HepG2 (cell line): ENCODE data around the gene DLG2. TPM values are rescaled to one million over a fixed set of nuclear protein-coding genes. Genes with fewer than 3 reads are reported as not detected.

Experiments used
- ATAC-seq: fragments of 200-7000 bp; cut with Tn5 transposase; 3 replicates; pipeline ENCODE4 v1.9.1; 2020; ENCODE audit warnings: mild to moderate bottlenecking, moderate library complexity
- BruUV-seq: library from RNA; stranded (reverse); fragments of 400-500 nt; replicated peaks from 2 replicates; lab custom pipeline; 2021; lab: Mats Ljungman, UMichigan
- CTCF ChIA-PET: fragments of 300-600 bp; formaldehyde crosslinking; extraction: SDS; loops from one replicate; lab custom pipeline; 2021; ENCODE audit warnings: low total read pairs, inconsistent platforms, low intra/inter-chr PET ratio; lab: Yijun Ruan, JAX
- POLR2A ChIA-PET: fragments of 350-600 bp; sonication (Branson Sonifier 250); formaldehyde crosslinking; loops from one replicate; lab custom pipeline; 2020; ENCODE audit warnings: antibody characterized with exemption, inconsistent platforms; lab: Yijun Ruan, JAX
- DNase-seq: peaks from one replicate; pipeline ENCODE4 v3.0.0-alpha.2; 2015; ENCODE audit warnings: low spot score
- FAIRE-seq: peaks from 3 replicates; lab custom pipeline; 2011; peaks lifted over from hg19 to GRCh38; lab: Jason Lieb, UNC
- H2AFZ ChIP-seq: one replicate; pipeline ENCODE4 v1.6.1; 2011; ENCODE audit warnings: low read length, inconsistent platforms
- H3K27ac ChIP-seq: fragments of 300-600 bp; 3 replicates; pipeline ENCODE4 v1.8.0; 2011; ENCODE audit warnings: mixed run types, mild to moderate bottlenecking, mixed read lengths, low read length, inconsistent platforms; ENCODE audit not compliant: insufficient read depth; ENCODE audit errors: extremely low read length
- H3K27me3 ChIP-seq, 2 experiments: fragments of 200-600 bp in 1 of 2; 2 replicates in 1 of 2; 3 replicates in 1 of 2; pipeline versions ENCODE4 v1.6.0 to v1.8.0; 2011; ENCODE audit warnings: low read length in 2 of 2, mild to moderate bottlenecking in 2 of 2, moderate library complexity in 2 of 2, inconsistent platforms in 1 of 2; ENCODE audit not compliant: insufficient read depth in 2 of 2, control insufficient read depth in 1 of 2
- H3K36me3 ChIP-seq, 2 experiments: fragments of 200-600 bp in 1 of 2; replicated peaks in 1 of 2; 2 replicates in 1 of 2; 3 replicates in 1 of 2; pipeline versions ENCODE4 v1.5.1 to v1.8.0; 2011; ENCODE audit warnings: low read length in 2 of 2, inconsistent platforms in 1 of 2; ENCODE audit not compliant: insufficient read depth in 2 of 2, control insufficient read depth in 1 of 2
- H3K4me1 ChIP-seq: 2 replicates; pipeline ENCODE4 v1.5.1; 2012; ENCODE audit warnings: low read length, inconsistent platforms; ENCODE audit not compliant: insufficient read depth
- H3K4me2 ChIP-seq: 2 replicates; pipeline ENCODE4 v1.6.0; 2011; ENCODE audit warnings: low read depth, low read length, inconsistent platforms
- H3K4me3 ChIP-seq, 3 experiments: fragments of 200-600 bp in 1 of 3; sonication (generic), shearing (Covaris generic) in 1 of 3; replicated peaks in 1 of 3; 2 replicates each; pipeline ENCODE4 v1.5.1; 2011 to 2016; ENCODE audit warnings: low read length in 3 of 3, inconsistent platforms in 2 of 3, low read depth in 2 of 3, mild to moderate bottlenecking in 2 of 3, control low read depth in 1 of 3, mixed read lengths in 1 of 3; ENCODE audit not compliant: insufficient read depth in 1 of 3
- H3K79me2 ChIP-seq: one replicate; pipeline ENCODE4 v1.6.1; 2011; ENCODE audit warnings: low read length, inconsistent platforms; ENCODE audit not compliant: insufficient read depth
- H3K9ac ChIP-seq: 2 replicates; pipeline ENCODE4 v1.6.0; 2011; ENCODE audit warnings: mild to moderate bottlenecking, low read depth, low read length, inconsistent platforms; ENCODE audit not compliant: insufficient read depth
- H3K9me3 ChIP-seq: 2 replicates; pipeline ENCODE4 v1.5.1; 2012; ENCODE audit warnings: mild to moderate bottlenecking, low read length
- H4K20me1 ChIP-seq: 2 replicates; pipeline ENCODE4 v1.6.0; 2011; ENCODE audit warnings: inconsistent platforms, mild to moderate bottlenecking, low read length, moderate library complexity; ENCODE audit not compliant: insufficient read depth
- KDM2A ChIP-seq: sonication (generic); formaldehyde crosslinking; IDR thresholded peaks from 2 replicates; pipeline ENCODE4 v1.4.0; 2020; ENCODE audit warnings: low read depth, missing genetic modification reagents, borderline replicate concordance
- NFRKB ChIP-seq: fragments of 450-650 bp; IDR thresholded peaks from 2 replicates; pipeline ENCODE4 v1.6.1; 2017
- ZNF572 ChIP-seq: sonication (generic); formaldehyde crosslinking; IDR thresholded peaks from 2 replicates; pipeline ENCODE4 v1.5.1; 2020; ENCODE audit warnings: mild to moderate bottlenecking, missing genetic modification reagents
- ZNF816 ChIP-seq: sonication (generic); formaldehyde crosslinking; IDR thresholded peaks from 2 replicates; pipeline ENCODE4 v1.8.0; 2022; ENCODE audit warnings: missing genetic modification reagents, mild to moderate bottlenecking, borderline replicate concordance
- WGBS: methylation state at CpG from one replicate; pipeline ENCODE4 v1.1.6; 2017; ENCODE audit warnings: low lambda C conversion rate; 5-methylcytosine and 5-hydroxymethylcytosine counted together
- in situ Hi-C: cut with HindIII; loops from 2 replicates; pipeline ENCODE4 v1.10.0; 2017; ENCODE audit warnings: low pct_unique_long_range_greater_than_20kb; ENCODE audit not compliant: extremely low pct_ligation_motif_present
- intact Hi-C: fragments of 100-400 bp; cut with micrococcal nuclease; formaldehyde crosslinking; loops from one replicate; pipeline ENCODE4 v1.10.0; 2022; ENCODE audit not compliant: unreplicated experiment
- polyA plus RNA-seq, 8 experiments: library from polyadenylated mRNA; depleted of rRNA in 3 of 8; stranded (reverse) in 7 of 8; unstranded in 1 of 8; fragments of >200 nt; fragmentation: Illumina TruSeq in 4 of 8; extraction: Trizol in 4 of 8; gene quantifications; 2 replicates each; pipeline versions ENCODE4 v1.2.1 to v1.2.3, GENCODE V29; 2011 to 2016; ENCODE audit warnings: low read depth in 4 of 8, missing spikeins in 1 of 8, mixed read lengths in 1 of 8; ENCODE audit not compliant: insufficient read depth in 1 of 8
- total RNA-seq, 5 experiments: library from RNA; depleted of rRNA; stranded (reverse); fragments of >200 nt; fragmentation: Illumina TruSeq; extraction: Trizol; gene quantifications; 2 replicates each; pipeline ENCODE4 v1.2.3, GENCODE V29; 2016; ENCODE audit warnings: low read depth in 1 of 5
- TF ChIP-seq, protein P1 (sequence below): sonication (generic); formaldehyde crosslinking; IDR thresholded peaks from 2 replicates; pipeline ENCODE4 v1.9.0; 2021; ENCODE audit warnings: missing genetic modification reagents, borderline replicate concordance
- TF ChIP-seq, protein P2 (sequence below): sonication (generic); formaldehyde crosslinking; IDR thresholded peaks from 2 replicates; pipeline ENCODE4 v1.4.0; 2020; ENCODE audit warnings: low read depth, mild to moderate bottlenecking, missing genetic modification reagents
- TF ChIP-seq, protein P3 (sequence below): sonication (generic); formaldehyde crosslinking; IDR thresholded peaks from 2 replicates; pipeline ENCODE4 v1.5.0; 2020; ENCODE audit warnings: mild to moderate bottlenecking, missing genetic modification reagents, borderline replicate concordance
- TF ChIP-seq, protein P4 (sequence below): sonication (generic); formaldehyde crosslinking; IDR thresholded peaks from 2 replicates; pipeline ENCODE4 v1.4.0; 2020; ENCODE audit warnings: missing genetic modification reagents
- TF ChIP-seq, protein P5 (sequence below): sonication (generic); formaldehyde crosslinking; IDR thresholded peaks from 2 replicates; pipeline ENCODE4 v1.5.0; 2020; ENCODE audit warnings: missing genetic modification reagents

The DLG2 gene
- total and polyA plus RNA-seq, 2 of the 13 experiments (the other 11 are each of a cell fraction or from before 2014, with no cell fraction given), result 0.46 to 1.0 TPM

DNA sequence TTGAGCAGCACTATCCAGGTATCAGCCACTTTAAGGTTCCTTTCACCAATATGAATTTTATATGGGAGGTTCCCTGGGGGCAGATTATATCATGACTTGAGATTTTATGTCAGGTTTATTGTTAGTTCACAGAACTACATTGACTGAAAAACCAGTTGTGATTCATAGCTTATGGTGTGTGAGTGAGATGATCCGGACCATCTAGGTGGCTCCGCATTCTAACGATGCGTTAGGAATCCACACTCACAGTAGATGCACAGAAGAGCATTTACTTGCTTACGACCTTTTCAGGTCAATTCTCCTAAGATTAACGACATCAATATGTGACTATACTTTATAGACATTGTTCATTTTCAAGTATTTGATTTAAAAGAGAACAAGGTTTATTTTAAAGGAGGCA is 1356.7 kb downstream of the DLG2 start (continued):
- TF ChIP-seq, protein P1, sequence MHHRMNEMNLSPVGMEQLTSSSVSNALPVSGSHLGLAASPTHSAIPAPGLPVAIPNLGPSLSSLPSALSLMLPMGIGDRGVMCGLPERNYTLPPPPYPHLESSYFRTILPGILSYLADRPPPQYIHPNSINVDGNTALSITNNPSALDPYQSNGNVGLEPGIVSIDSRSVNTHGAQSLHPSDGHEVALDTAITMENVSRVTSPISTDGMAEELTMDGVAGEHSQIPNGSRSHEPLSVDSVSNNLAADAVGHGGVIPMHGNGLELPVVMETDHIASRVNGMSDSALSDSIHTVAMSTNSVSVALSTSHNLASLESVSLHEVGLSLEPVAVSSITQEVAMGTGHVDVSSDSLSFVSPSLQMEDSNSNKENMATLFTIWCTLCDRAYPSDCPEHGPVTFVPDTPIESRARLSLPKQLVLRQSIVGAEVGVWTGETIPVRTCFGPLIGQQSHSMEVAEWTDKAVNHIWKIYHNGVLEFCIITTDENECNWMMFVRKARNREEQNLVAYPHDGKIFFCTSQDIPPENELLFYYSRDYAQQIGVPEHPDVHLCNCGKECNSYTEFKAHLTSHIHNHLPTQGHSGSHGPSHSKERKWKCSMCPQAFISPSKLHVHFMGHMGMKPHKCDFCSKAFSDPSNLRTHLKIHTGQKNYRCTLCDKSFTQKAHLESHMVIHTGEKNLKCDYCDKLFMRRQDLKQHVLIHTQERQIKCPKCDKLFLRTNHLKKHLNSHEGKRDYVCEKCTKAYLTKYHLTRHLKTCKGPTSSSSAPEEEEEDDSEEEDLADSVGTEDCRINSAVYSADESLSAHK, result no peak
- TF ChIP-seq ZNF572 (CRISPR knock-in tag) (no peak), NFRKB (no peak)
- TF ChIP-seq, protein P2, sequence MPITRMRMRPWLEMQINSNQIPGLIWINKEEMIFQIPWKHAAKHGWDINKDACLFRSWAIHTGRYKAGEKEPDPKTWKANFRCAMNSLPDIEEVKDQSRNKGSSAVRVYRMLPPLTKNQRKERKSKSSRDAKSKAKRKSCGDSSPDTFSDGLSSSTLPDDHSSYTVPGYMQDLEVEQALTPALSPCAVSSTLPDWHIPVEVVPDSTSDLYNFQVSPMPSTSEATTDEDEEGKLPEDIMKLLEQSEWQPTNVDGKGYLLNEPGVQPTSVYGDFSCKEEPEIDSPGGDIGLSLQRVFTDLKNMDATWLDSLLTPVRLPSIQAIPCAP (CRISPR knock-in tag), result no peak

DNA sequence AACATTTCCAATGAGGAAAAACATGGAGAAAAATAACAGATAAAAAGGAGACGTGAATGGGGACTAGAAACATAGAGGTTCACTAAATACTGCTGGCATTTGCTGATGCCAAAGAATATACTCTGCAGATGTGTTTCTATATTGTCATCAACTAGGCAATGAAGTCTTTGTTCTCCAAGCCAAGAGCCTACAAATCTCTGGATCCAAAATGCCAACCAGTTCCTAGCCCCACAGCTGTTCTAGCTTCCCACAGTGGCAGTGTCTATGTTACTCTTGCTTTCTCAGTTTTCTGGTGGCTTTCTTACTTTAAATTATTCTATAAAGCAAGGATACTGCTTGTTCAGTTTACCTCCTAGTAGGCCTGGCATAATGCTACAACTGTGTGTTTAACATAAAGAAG is 1363.1 kb downstream of the DLG2 start:
- H3K9ac ChIP-seq, result no peak overlapping the region
- no peaks in the 10 kb centered on the region for H4K20me1 ChIP-seq
- ATAC-seq, result no peak
- in situ Hi-C loops, result loop anchor here (10.0 kb wide), 1 partner anchor 429 kb away; no protein-coding TSS in a partner anchor
- no peaks in the 10 kb centered on the region for H3K4me1 ChIP-seq
- no peak overlapping the region for H2AFZ ChIP-seq
- CTCF ChIA-PET, result no interaction called here
- no peak overlapping the region for H3K27ac ChIP-seq
- H3K79me2 ChIP-seq, result no peaks in the 10 kb centered on the region
- intact Hi-C loops, result no loop called here
- no peak overlapping the region for H3K4me2 ChIP-seq
- 2% methylated on average over 1 of the region's 1 CpG for WGBS
- no TSS peak for BruUV-seq
- no peak overlapping the region for H3K4me3 ChIP-seq
- DNase-seq, result no peak
- POLR2A ChIA-PET, result no interaction called here
- H3K27me3 ChIP-seq, result no peaks in the 10 kb centered on the region
- no peaks in the 10 kb centered on the region for H3K9me3 ChIP-seq
- H3K36me3 ChIP-seq, result no peaks in the 10 kb centered on the region
- FAIRE-seq, result no peak
- TF ChIP-seq ZNF816 (no peak), KDM2A (no peak)
- TF ChIP-seq, protein P3, sequence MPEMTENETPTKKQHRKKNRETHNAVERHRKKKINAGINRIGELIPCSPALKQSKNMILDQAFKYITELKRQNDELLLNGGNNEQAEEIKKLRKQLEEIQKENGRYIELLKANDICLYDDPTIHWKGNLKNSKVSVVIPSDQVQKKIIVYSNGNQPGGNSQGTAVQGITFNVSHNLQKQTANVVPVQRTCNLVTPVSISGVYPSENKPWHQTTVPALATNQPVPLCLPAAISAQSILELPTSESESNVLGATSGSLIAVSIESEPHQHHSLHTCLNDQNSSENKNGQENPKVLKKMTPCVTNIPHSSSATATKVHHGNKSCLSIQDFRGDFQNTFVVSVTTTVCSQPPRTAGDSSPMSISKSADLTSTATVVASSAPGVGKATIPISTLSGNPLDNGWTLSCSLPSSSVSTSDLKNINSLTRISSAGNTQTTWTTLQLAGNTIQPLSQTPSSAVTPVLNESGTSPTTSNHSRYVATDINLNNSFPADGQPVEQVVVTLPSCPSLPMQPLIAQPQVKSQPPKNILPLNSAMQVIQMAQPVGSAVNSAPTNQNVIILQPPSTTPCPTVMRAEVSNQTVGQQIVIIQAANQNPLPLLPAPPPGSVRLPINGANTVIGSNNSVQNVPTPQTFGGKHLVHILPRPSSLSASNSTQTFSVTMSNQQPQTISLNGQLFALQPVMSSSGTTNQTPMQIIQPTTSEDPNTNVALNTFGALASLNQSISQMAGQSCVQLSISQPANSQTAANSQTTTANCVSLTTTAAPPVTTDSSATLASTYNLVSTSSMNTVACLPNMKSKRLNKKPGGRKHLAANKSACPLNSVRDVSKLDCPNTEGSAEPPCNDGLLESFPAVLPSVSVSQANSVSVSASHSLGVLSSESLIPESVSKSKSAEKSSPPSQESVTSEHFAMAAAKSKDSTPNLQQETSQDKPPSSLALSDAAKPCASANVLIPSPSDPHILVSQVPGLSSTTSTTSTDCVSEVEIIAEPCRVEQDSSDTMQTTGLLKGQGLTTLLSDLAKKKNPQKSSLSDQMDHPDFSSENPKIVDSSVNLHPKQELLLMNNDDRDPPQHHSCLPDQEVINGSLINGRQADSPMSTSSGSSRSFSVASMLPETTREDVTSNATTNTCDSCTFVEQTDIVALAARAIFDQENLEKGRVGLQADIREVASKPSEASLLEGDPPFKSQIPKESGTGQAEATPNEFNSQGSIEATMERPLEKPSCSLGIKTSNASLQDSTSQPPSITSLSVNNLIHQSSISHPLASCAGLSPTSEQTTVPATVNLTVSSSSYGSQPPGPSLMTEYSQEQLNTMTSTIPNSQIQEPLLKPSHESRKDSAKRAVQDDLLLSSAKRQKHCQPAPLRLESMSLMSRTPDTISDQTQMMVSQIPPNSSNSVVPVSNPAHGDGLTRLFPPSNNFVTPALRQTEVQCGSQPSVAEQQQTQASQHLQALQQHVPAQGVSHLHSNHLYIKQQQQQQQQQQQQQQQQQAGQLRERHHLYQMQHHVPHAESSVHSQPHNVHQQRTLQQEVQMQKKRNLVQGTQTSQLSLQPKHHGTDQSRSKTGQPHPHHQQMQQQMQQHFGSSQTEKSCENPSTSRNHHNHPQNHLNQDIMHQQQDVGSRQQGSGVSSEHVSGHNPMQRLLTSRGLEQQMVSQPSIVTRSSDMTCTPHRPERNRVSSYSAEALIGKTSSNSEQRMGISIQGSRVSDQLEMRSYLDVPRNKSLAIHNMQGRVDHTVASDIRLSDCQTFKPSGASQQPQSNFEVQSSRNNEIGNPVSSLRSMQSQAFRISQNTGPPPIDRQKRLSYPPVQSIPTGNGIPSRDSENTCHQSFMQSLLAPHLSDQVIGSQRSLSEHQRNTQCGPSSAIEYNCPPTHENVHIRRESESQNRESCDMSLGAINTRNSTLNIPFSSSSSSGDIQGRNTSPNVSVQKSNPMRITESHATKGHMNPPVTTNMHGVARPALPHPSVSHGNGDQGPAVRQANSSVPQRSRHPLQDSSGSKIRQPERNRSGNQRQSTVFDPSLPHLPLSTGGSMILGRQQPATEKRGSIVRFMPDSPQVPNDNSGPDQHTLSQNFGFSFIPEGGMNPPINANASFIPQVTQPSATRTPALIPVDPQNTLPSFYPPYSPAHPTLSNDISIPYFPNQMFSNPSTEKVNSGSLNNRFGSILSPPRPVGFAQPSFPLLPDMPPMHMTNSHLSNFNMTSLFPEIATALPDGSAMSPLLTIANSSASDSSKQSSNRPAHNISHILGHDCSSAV, result no peak
- TF ChIP-seq, protein P4, sequence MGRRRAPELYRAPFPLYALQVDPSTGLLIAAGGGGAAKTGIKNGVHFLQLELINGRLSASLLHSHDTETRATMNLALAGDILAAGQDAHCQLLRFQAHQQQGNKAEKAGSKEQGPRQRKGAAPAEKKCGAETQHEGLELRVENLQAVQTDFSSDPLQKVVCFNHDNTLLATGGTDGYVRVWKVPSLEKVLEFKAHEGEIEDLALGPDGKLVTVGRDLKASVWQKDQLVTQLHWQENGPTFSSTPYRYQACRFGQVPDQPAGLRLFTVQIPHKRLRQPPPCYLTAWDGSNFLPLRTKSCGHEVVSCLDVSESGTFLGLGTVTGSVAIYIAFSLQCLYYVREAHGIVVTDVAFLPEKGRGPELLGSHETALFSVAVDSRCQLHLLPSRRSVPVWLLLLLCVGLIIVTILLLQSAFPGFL (CRISPR knock-in tag), result no peak
- TF ChIP-seq, protein P5, sequence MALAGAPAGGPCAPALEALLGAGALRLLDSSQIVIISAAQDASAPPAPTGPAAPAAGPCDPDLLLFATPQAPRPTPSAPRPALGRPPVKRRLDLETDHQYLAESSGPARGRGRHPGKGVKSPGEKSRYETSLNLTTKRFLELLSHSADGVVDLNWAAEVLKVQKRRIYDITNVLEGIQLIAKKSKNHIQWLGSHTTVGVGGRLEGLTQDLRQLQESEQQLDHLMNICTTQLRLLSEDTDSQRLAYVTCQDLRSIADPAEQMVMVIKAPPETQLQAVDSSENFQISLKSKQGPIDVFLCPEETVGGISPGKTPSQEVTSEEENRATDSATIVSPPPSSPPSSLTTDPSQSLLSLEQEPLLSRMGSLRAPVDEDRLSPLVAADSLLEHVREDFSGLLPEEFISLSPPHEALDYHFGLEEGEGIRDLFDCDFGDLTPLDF (CRISPR knock-in tag), result no peak
